GM12878 (cell line): ENCODE measurements around the gene ESR1.

Source experiments
- CTCF ChIP-seq, 3 experiments: IDR thresholded peaks in 2 of 3; conservative IDR thresholded peaks in 1 of 3; 2 replicates each; pipeline ENCODE4 v1.5.1; 2011; ENCODE audit warnings: low read depth in 3 of 3, low read length in 3 of 3, mild to moderate bottlenecking in 3 of 3, control low read depth in 2 of 3, moderate library complexity in 2 of 3, inconsistent platforms in 1 of 3, mixed read lengths in 1 of 3; ENCODE audit not compliant: control insufficient read depth in 2 of 3, insufficient read depth in 1 of 3; ENCODE audit errors: extremely low read depth in 1 of 3
- EGR1 ChIP-seq, 2 experiments: IDR thresholded peaks; 1 replicate in 1 of 2; 2 replicates in 1 of 2; pipeline ENCODE4 v1.6.1; 2011 to 2012; ENCODE audit warnings: low read depth in 2 of 2, low read length in 2 of 2, borderline replicate concordance in 1 of 2, mild to moderate bottlenecking in 1 of 2, moderate library complexity in 1 of 2
- EZH2 ChIP-seq: IDR thresholded peaks from 2 replicates; pipeline ENCODE4 v1.6.1; 2012; ENCODE audit warnings: low read depth, mild to moderate bottlenecking, control low read depth, inconsistent platforms, low read length, borderline replicate concordance; ENCODE audit not compliant: control insufficient read depth
- JUND ChIP-seq: IDR thresholded peaks from 2 replicates; pipeline ENCODE4 v1.6.1; 2012; ENCODE audit warnings: low read depth, mild to moderate bottlenecking, low read length, improper control_type of control experiment, moderate library complexity
- LARP7 ChIP-seq: fragments of 450-650 bp; IDR thresholded peaks from 2 replicates; pipeline ENCODE4 v1.6.1; 2017; ENCODE audit warnings: mild to moderate bottlenecking
- POLR2A ChIP-seq: IDR thresholded peaks from 2 replicates; pipeline ENCODE4 v1.6.1; 2011; ENCODE audit warnings: low read depth, mild to moderate bottlenecking, low read length
- POLR2AphosphoS5 ChIP-seq: IDR thresholded peaks from 2 replicates; pipeline ENCODE4 v1.6.1; 2011; ENCODE audit warnings: mild to moderate bottlenecking, low read length, inconsistent platforms

GRCh38 chr6:152087096-152087495, 279.6 kb downstream of the ESR1 start:
- TF ChIP-seq POLR2A (no peak), EGR1 (IDR thresholded peaks at IDR 0.05; ENCODE audit: borderline replicate concordance in 1 of 2, low read depth in 2 of 2, low read length in 2 of 2) (no peak), EZH2 (no peak), POLR2AphosphoS5 (no peak), LARP7 (no peak), CTCF (IDR thresholded peaks at IDR 0.05 in 2 of 3, conservative IDR thresholded peaks at IDR 0.05 in 1 of 3; ENCODE audit: control insufficient read depth in 2 of 3, extremely low read depth in 1 of 3, insufficient read depth in 1 of 3, low read depth in 3 of 3, low read length in 3 of 3) (no peak), JUND (no peak)
